ENCODE results near the gene CHMP4A.

The CHMP4A gene

GRCh38 chr14:24185741-24186140 lies 27.5 kb downstream of the CHMP4A start:
- DNase-seq (ENCODE audit: low read depth in 2 of 2), result no peak
- TF ChIP-seq, protein P1, sequence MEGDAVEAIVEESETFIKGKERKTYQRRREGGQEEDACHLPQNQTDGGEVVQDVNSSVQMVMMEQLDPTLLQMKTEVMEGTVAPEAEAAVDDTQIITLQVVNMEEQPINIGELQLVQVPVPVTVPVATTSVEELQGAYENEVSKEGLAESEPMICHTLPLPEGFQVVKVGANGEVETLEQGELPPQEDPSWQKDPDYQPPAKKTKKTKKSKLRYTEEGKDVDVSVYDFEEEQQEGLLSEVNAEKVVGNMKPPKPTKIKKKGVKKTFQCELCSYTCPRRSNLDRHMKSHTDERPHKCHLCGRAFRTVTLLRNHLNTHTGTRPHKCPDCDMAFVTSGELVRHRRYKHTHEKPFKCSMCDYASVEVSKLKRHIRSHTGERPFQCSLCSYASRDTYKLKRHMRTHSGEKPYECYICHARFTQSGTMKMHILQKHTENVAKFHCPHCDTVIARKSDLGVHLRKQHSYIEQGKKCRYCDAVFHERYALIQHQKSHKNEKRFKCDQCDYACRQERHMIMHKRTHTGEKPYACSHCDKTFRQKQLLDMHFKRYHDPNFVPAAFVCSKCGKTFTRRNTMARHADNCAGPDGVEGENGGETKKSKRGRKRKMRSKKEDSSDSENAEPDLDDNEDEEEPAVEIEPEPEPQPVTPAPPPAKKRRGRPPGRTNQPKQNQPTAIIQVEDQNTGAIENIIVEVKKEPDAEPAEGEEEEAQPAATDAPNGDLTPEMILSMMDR (IDR thresholded peaks at IDR 0.05; ENCODE audit: low read depth, low read length), result no peak
- H3K4me3 ChIP-seq (replicated peaks in 1 of 2; ENCODE audit: low read depth in 2 of 2, low read length in 2 of 2), result no peak overlapping the region

- no peak overlapping the region for H3K4me3 ChIP-seq (replicated peaks in 1 of 2; ENCODE audit: low read depth in 2 of 2, low read length in 2 of 2)
- TF ChIP-seq, protein P1 (IDR thresholded peaks at IDR 0.05; ENCODE audit: low read depth, low read length), result no peak
- DNase-seq (ENCODE audit: low read depth in 2 of 2), result no peak
These were observed 28.3 kb downstream of the CHMP4A start for GRCh38 chr14:24185026-24185425.

- no peak for DNase-seq (ENCODE audit: low read depth in 2 of 2)
- H3K4me3 ChIP-seq (replicated peaks in 1 of 2; ENCODE audit: low read depth in 2 of 2, low read length in 2 of 2), result no peak overlapping the region
- TF ChIP-seq, protein P1 (IDR thresholded peaks at IDR 0.05; ENCODE audit: low read depth, low read length), result no peak
These were observed 29.0 kb downstream of the CHMP4A start for GRCh38 chr14:24184104-24184970.

DNA sequence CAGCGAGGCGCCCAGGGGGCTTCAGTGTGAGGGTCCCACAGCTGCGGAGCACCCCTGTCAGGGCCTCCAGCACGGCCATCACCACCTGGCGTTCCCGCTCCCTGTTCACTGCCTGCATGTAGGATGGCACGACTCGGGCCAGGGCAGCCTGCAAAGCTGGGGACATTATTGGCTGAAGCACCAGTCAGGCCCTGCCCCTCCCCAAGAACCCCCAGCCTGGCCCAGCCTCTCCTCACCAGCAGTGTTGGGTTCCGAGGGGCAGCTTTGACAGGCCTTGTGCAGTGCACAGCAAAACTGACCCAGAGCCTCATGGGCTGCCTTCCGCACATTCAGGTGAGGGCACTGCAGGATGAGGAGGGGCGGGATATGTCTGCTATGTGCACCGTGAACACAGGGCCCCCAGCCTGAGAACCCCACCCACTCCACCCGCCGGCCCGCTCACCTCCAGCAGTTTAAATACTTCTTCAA lies 30.2 kb downstream of the CHMP4A start:
- TF ChIP-seq, protein P1 (IDR thresholded peaks at IDR 0.05; ENCODE audit: low read depth, low read length), result no peak
- no peak for DNase-seq (ENCODE audit: low read depth in 2 of 2)

DNA sequence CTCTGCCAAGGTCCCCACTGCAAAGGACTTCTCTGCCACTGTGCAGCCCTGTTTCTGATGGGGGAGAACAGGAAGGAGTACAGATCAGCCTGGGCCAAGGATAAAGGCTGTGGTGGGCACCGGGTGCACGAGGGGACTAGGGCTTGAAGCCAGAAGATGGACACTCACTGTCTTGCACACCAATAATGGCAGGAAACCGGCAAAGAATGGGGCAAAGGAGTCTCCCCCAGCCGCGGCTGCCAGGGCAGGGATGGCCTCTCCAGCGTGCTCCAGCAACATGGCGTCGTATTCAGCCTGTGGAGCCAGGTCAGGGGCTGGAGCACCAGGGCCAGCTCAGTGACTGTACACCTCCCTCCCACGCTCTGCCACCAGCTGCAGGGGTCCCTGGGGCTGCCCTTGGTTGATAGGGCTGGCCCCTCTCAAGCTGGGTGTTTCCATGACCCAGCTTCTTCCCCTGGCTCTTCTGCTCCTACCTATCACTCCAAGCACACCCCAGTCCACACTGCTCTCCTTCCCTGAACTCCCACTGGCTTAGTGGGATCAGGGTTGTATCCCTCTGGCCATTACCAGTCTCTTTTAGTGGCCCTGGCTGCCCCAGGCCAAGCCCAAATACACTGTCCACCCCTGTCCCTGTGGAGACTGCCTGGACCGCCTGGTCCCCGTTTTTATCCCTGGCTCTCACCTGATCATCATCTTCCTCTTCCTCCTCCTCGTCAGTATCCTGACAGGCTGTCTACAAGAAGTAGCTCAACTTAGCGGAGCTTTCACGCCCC lies 31.0 kb downstream of the CHMP4A start:
- TF ChIP-seq, protein P1 (IDR thresholded peaks at IDR 0.05; ENCODE audit: low read depth, low read length), result no peak
- no peak overlapping the region for H3K4me3 ChIP-seq (replicated peaks in 1 of 2; ENCODE audit: low read depth in 2 of 2, low read length in 2 of 2)
- no peak for DNase-seq (ENCODE audit: low read depth in 2 of 2)

More for the DNA sequence above, 30.2 kb downstream of the CHMP4A start:
- no peak overlapping the region for H3K4me3 ChIP-seq (replicated peaks in 1 of 2; ENCODE audit: low read depth in 2 of 2, low read length in 2 of 2)

- H3K4me3 ChIP-seq (replicated peaks in 1 of 2; ENCODE audit: low read depth in 2 of 2, low read length in 2 of 2), result no peak overlapping the region
- TF ChIP-seq, protein P1 (IDR thresholded peaks at IDR 0.05; ENCODE audit: low read depth, low read length), result no peak
- no peak for DNase-seq (ENCODE audit: low read depth in 2 of 2)
These were observed 31.8 kb downstream of the CHMP4A start for GRCh38 chr14:24181371-24182077.
